IMR-90 (cell line): ENCODE data around the gene PLXDC2. TPM values are rescaled to one million over a fixed set of nuclear protein-coding genes. Genes with fewer than 3 reads are reported as not detected.

ENCODE experiments used
- ATAC-seq: fragments of 200-7000 bp; cut with Tn5 transposase; 2 replicates; pipeline ENCODE4 v1.9.1; 2020; ENCODE audit warnings: low read depth, mild to moderate bottlenecking, moderate library complexity
- BruUV-seq: library from RNA; stranded (reverse); fragments of 400-500 nt; replicated peaks from 2 replicates; lab custom pipeline; 2021; lab: Mats Ljungman, UMichigan
- CTCF ChIA-PET: fragments of 300-600 bp; formaldehyde crosslinking; extraction: SDS; loops from one replicate; lab custom pipeline; 2021; ENCODE audit warnings: antibody characterized with exemption; lab: Yijun Ruan, JAX
- POLR2A ChIA-PET: fragments of 300-600 bp; sonication (Branson Sonifier 250); formaldehyde crosslinking; loops from one replicate; lab custom pipeline; 2022; ENCODE audit warnings: antibody characterized with exemption; ENCODE audit not compliant: unreplicated experiment; lab: Charles Lee
- DNase-seq: peaks from one replicate; pipeline ENCODE4 v3.0.0; 2013
- H2AFZ ChIP-seq: replicated peaks from 2 replicates; pipeline ENCODE3; 2013; ENCODE audit warnings: low read length, mild to moderate bottlenecking; ENCODE audit not compliant: poor library complexity
- H2AK5ac ChIP-seq: 2 replicates; pipeline ENCODE4 v1.6.1; 2013; ENCODE audit warnings: low read depth, low read length, inconsistent platforms
- H2AK9ac ChIP-seq: replicated peaks from 2 replicates; pipeline ENCODE3; 2013; ENCODE audit warnings: mild to moderate bottlenecking, low read depth, low read length, moderate library complexity; ENCODE audit not compliant: poor library complexity
- H2BK120ac ChIP-seq: 2 replicates; pipeline ENCODE4 v1.6.1; 2013; ENCODE audit warnings: low read depth, low read length, inconsistent platforms
- H2BK15ac ChIP-seq: 3 replicates; pipeline ENCODE4 v1.6.1; 2013; ENCODE audit warnings: low read depth, low read length, inconsistent platforms
- H2BK20ac ChIP-seq: 2 replicates; pipeline ENCODE4 v1.6.1; 2013; ENCODE audit warnings: low read depth, mild to moderate bottlenecking, inconsistent platforms, low read length, moderate library complexity
- H2BK5ac ChIP-seq: 2 replicates; pipeline ENCODE4 v1.6.1; 2013; ENCODE audit warnings: mild to moderate bottlenecking, low read depth, low read length, inconsistent platforms; ENCODE audit not compliant: poor library complexity, severe bottlenecking
- H3K14ac ChIP-seq: replicated peaks from 2 replicates; pipeline ENCODE4 v1.6.1; 2013; ENCODE audit warnings: low read depth, low read length, inconsistent platforms
- H3K18ac ChIP-seq: 2 replicates; pipeline ENCODE4 v1.6.1; 2013; ENCODE audit warnings: low read depth, low read length, control low read depth
- H3K23ac ChIP-seq: 2 replicates; pipeline ENCODE4 v1.6.1; 2013; ENCODE audit warnings: low read depth, low read length, inconsistent platforms
- H3K27ac ChIP-seq: 2 replicates; pipeline ENCODE4 v1.5.1; 2013; ENCODE audit warnings: mild to moderate bottlenecking, control low read depth, low read length; ENCODE audit not compliant: insufficient read depth
- H3K27me3 ChIP-seq: 2 replicates; pipeline ENCODE4 v1.6.1; 2013; ENCODE audit warnings: low read length; ENCODE audit not compliant: control insufficient read depth, insufficient read depth
- H3K36me3 ChIP-seq: 2 replicates; pipeline ENCODE4 v1.6.1; 2013; ENCODE audit warnings: low read length, mixed read lengths; ENCODE audit not compliant: control insufficient read depth, insufficient read depth
- H3K4ac ChIP-seq: 2 replicates; pipeline ENCODE4 v1.6.1; 2013; ENCODE audit warnings: low read depth, low read length, inconsistent platforms
- H3K4me1 ChIP-seq: 2 replicates; pipeline ENCODE4 v1.6.1; 2013; ENCODE audit warnings: low read length, mixed read lengths; ENCODE audit not compliant: control insufficient read depth, insufficient read depth
- H3K4me2 ChIP-seq: 2 replicates; pipeline ENCODE4 v1.6.1; 2013; ENCODE audit warnings: low read depth, mild to moderate bottlenecking, control low read depth, low read length, moderate library complexity
- H3K4me3 ChIP-seq: 2 replicates; pipeline ENCODE4 v1.5.1; 2013; ENCODE audit warnings: low read depth, mild to moderate bottlenecking, control low read depth, low read length, moderate library complexity; ENCODE audit not compliant: insufficient read depth
- H3K56ac ChIP-seq: 2 replicates; pipeline ENCODE4 v1.6.1; 2013; ENCODE audit warnings: low read length, inconsistent platforms; ENCODE audit not compliant: insufficient read depth; ENCODE audit errors: extremely low read depth
- H3K79me1 ChIP-seq, 2 experiments: 2 replicates each; pipeline ENCODE4 v1.6.1; 2013; ENCODE audit warnings: low read length in 2 of 2, inconsistent platforms in 1 of 2, low read depth in 1 of 2
- H3K9ac ChIP-seq: 2 replicates; pipeline ENCODE4 v1.6.1; 2013; ENCODE audit warnings: low read depth, low read length, control low read depth
- H3K9me1 ChIP-seq: 2 replicates; pipeline ENCODE4 v1.6.1; 2013; ENCODE audit warnings: low read length, inconsistent platforms; ENCODE audit not compliant: insufficient read depth
- H3K9me3 ChIP-seq: 2 replicates; pipeline ENCODE4 v1.6.1; 2013; ENCODE audit warnings: low read length; ENCODE audit not compliant: control insufficient read depth, insufficient read depth
- H4K20me1 ChIP-seq: 2 replicates; pipeline ENCODE4 v1.6.1; 2013; ENCODE audit warnings: low read length, inconsistent platforms; ENCODE audit not compliant: insufficient read depth
- H4K5ac ChIP-seq: 2 replicates; pipeline ENCODE4 v1.6.1; 2013; ENCODE audit warnings: mild to moderate bottlenecking, low read depth, low read length, control low read depth
- H4K8ac ChIP-seq, 2 experiments: 2 replicates each; pipeline ENCODE4 v1.6.1; 2013; ENCODE audit warnings: low read depth in 2 of 2, low read length in 2 of 2, control low read depth in 1 of 2, inconsistent platforms in 1 of 2
- H4K91ac ChIP-seq: 2 replicates; pipeline ENCODE4 v1.6.1; 2013; ENCODE audit warnings: low read depth, low read length, inconsistent platforms; ENCODE audit not compliant: insufficient read depth
- RAD21 ChIP-seq: IDR thresholded peaks from 2 replicates; pipeline ENCODE4 v1.6.1; 2012; ENCODE audit warnings: low read length, improper control_type of control experiment
- WGBS, 2 experiments: methylation state at CpG; one replicate each; pipeline versions ENCODE4 v1.1.5 to v1.1.7; 2013; ENCODE audit warnings: missing lambda C conversion rate in 2 of 2; ENCODE audit not compliant: insufficient read length in 1 of 2; ENCODE audit errors: extremely low coverage in 2 of 2; 5-methylcytosine and 5-hydroxymethylcytosine counted together
- dilution Hi-C: fragments of 300-500 bp; cut with HindIII; formaldehyde crosslinking; loops from one replicate; pipeline ENCODE4 v1.14.3; 2018; ENCODE audit warnings: low sequenced_read_pairs; ENCODE audit not compliant: unreplicated experiment
- in situ Hi-C: fragments of 300-500 bp; cut with MboI; formaldehyde crosslinking; loops from 3 replicates; pipeline ENCODE4 v1.14.3; 2019; ENCODE audit warnings: low sequenced_read_pairs, inconsistent platforms, mixed read lengths
- intact Hi-C: fragments of 100-400 bp; cut with micrococcal nuclease; formaldehyde crosslinking; loops from 2 replicates; pipeline ENCODE4 v1.10.0; 2022
- polyA plus RNA-seq, 3 experiments: library from polyadenylated mRNA; depleted of rRNA; stranded (reverse); fragments of >200 nt; gene quantifications; 2 replicates each; pipeline ENCODE4 v1.2.3, GENCODE V29; 2012; ENCODE audit warnings: low replicate concordance in 1 of 3
- total RNA-seq: library from RNA; depleted of rRNA; stranded (reverse); fragments of >200 nt; gene quantifications from 2 replicates; pipeline ENCODE4 v1.2.3, GENCODE V29; 2012

Gene PLXDC2
- total and polyA plus RNA-seq, 2 of the 4 experiments (the other 2 are of a cell fraction) = 3.2 to 6.1 TPM

- Histone ChIP-seq H3K79me1 (no peaks in the 10 kb centered on the region; a peak in 1 of 4 replicates), H4K20me1 (no peaks in the 10 kb centered on the region), H3K9me1 (0 out of 2 replicates have a peak, but pooled peaks cover 2% of the 10 kb centered on the region), H3K9me3 (no peaks in the 10 kb centered on the region), H3K14ac (no peak overlapping the region), H3K4me3 (no peak overlapping the region), H2AK9ac (no peak overlapping the region), H3K4ac (no peak overlapping the region), H4K91ac (no peak overlapping the region), H2AK5ac (no peak overlapping the region), H3K9ac (no peak overlapping the region), H3K27me3 (no peaks in the 10 kb centered on the region), H3K36me3 (no peaks in the 10 kb centered on the region), H3K4me1 (no peaks in the 10 kb centered on the region), H2BK20ac (no peak overlapping the region), H4K8ac (no peak overlapping the region), H3K27ac (no peak overlapping the region), H3K23ac (no peak overlapping the region), H2BK120ac (no peak overlapping the region), H4K5ac (no peak overlapping the region), H3K4me2 (no peak overlapping the region), H2BK5ac (no peak overlapping the region), H2AFZ (no peak overlapping the region), H2BK15ac (no peak overlapping the region), H3K56ac (no peak overlapping the region), H3K18ac (no peak overlapping the region)
- no peak; the same call in 1 of the 2 replicates for ATAC-seq
- BruUV-seq = no TSS peak
- intact Hi-C loops (no loop called here), dilution Hi-C loops (no loop called here), in situ Hi-C loops (no loop called here)
- TF ChIP-seq RAD21 = no peak
- WGBS, 2 experiments = 18% methylated on average over 2 of the region's 6 CpGs; no CpG with 5 or more reads in 1 of the 2 experiments
- DNase-seq = no peak
- ChIA-PET CTCF (no interaction called here), POLR2A (no interaction called here)
Measured at GRCh38 chr10:19944911-19945663, 128.9 kb downstream of the PLXDC2 start.
